ENCODE measurements around the gene IRS1.

DNA sequence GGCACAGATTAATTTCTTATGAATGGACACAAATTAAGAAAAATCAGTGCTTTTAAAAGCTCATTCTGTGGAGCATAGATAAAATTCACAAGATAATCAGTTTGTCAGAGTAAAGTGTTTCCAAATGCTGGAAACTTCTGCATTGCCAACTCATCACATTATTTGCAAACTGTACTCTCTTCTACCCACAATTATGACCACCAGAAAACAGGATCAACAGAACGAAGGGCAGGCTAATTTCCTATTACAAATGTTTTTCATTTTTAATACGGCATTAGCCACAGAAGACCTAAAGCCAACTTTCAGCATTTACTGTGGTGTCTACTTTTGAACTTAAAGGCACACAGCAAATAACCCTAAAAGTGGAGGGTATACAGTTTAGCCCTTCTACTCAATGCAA is 6.0 kb downstream of the IRS1 start:
- TF ChIP-seq, protein P1, sequence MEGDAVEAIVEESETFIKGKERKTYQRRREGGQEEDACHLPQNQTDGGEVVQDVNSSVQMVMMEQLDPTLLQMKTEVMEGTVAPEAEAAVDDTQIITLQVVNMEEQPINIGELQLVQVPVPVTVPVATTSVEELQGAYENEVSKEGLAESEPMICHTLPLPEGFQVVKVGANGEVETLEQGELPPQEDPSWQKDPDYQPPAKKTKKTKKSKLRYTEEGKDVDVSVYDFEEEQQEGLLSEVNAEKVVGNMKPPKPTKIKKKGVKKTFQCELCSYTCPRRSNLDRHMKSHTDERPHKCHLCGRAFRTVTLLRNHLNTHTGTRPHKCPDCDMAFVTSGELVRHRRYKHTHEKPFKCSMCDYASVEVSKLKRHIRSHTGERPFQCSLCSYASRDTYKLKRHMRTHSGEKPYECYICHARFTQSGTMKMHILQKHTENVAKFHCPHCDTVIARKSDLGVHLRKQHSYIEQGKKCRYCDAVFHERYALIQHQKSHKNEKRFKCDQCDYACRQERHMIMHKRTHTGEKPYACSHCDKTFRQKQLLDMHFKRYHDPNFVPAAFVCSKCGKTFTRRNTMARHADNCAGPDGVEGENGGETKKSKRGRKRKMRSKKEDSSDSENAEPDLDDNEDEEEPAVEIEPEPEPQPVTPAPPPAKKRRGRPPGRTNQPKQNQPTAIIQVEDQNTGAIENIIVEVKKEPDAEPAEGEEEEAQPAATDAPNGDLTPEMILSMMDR (conservative IDR thresholded peaks at IDR 0.05): no peak
- no peak for TF ChIP-seq ZFX (IDR thresholded peaks at IDR 0.05)

Measured in C4-2B (cell line).